Measurements from ENCODE around the gene TNS2. TPM values are rescaled to one million over a fixed set of nuclear protein-coding genes. Genes with fewer than 3 reads are reported as not detected.

The TNS2 gene
- total and polyA plus RNA-seq, 9 of the 15 experiments (the other 6 are each of a cell fraction or from before 2014, with no cell fraction given), result 0.28 to 3.1 (median 1.2) TPM; not detected in 1

DNA sequence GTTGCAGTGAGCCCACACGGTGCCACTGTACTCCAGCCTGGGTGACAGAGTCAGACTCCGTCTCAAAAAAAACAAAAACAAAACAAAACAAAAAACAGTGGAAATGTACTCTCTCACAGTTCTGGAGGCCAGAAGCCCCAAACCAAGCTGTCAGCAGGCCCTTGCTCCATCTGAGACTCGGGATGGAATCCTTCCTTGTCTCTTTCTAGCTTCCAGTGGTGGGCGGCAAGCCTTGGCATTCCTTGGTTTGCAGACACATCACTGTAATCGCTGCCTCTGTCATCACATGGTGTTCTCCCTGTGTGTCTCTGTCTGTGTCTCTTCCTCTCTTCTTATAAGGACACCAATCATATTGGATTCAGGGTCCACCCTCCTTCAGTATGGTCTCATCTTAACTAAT lies 6.4 kb downstream of the TNS2 start (continued):
- TF ChIP-seq, protein P1, sequence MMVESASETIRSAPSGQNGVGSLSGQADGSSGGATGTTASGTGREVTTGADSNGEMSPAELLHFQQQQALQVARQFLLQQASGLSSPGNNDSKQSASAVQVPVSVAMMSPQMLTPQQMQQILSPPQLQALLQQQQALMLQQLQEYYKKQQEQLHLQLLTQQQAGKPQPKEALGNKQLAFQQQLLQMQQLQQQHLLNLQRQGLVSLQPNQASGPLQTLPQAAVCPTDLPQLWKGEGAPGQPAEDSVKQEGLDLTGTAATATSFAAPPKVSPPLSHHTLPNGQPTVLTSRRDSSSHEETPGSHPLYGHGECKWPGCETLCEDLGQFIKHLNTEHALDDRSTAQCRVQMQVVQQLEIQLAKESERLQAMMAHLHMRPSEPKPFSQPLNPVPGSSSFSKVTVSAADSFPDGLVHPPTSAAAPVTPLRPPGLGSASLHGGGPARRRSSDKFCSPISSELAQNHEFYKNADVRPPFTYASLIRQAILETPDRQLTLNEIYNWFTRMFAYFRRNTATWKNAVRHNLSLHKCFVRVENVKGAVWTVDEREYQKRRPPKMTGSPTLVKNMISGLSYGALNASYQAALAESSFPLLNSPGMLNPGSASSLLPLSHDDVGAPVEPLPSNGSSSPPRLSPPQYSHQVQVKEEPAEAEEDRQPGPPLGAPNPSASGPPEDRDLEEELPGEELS (CRISPR knock-in tag; IDR thresholded peaks at IDR 0.05; ENCODE audit: borderline replicate concordance), result no peak
- TF ChIP-seq ZNF699 (CRISPR knock-in tag; IDR thresholded peaks at IDR 0.05; ENCODE audit: insufficient replicate concordance) (no peak), GTF2E2 (tag; IDR thresholded peaks at IDR 0.05) (no peak), MCM5 (IDR thresholded peaks at IDR 0.05; ENCODE audit: low read depth) (no peak)

DNA sequence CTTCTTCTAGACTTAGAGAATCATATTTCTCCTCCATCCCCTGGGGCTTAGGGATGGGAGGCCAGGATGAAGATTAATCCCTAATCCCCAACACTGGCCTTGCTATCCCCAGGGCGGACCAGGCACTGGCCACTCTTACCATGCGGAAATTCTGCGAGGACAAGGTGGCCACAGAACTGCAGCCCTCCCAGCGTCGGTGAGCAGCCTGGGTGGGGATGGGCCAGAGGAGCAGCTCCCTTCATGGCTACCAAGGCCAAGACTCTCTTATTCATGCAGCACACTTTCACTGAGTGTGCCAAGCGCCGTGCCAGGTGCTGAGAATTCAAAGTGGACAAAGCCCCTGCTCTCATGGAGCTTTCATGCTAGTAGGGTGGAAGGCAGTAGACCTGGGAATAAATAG lies 7.0 kb downstream of the TNS2 start:
- no peak overlapping the region for H3K4me3 ChIP-seq
- H3K9me3 ChIP-seq (replicated peaks; ENCODE audit: control insufficient read depth, insufficient read depth, low read depth, low read length), result no peaks in the 10 kb centered on the region
- H3K27ac ChIP-seq (ENCODE audit: extremely low read depth, low read depth, low read length), result no peak overlapping the region
- no peaks in the 10 kb centered on the region for H3K9me1 ChIP-seq (ENCODE audit: control insufficient read depth, insufficient read depth, low read length)
- POLR2A ChIA-PET, result interaction anchor here (0.7 to 1.8 kb wide), 4 partner anchors 9 to 265 kb away, joined by 3 to 8 read pairs (median 4); partner anchors contain the start of gene AAAS
- H4K20me1 ChIP-seq (replicated peaks; ENCODE audit: control insufficient read depth, insufficient read depth, low read length), result no peaks in the 10 kb centered on the region
- DNase-seq (ENCODE audit: extremely low read depth in 1 of 4, low spot score in 3 of 4), result no peak
- no peak overlapping the region for H3K4me2 ChIP-seq (ENCODE audit: insufficient read depth, low read length)
- peaks cover 7% of the 10 kb centered on the region; the same call in 2 of the 3 replicates for H3K79me2 ChIP-seq (ENCODE audit: control insufficient read depth, insufficient read depth, low read length)
- FAIRE-seq, result no peak
- intact Hi-C loops (cut with micrococcal nuclease), result no loop called here
- no TSS peak for BruUV-seq (replicated peaks)
- no peak overlapping the region for H2AFZ ChIP-seq (ENCODE audit: low read depth, low read length)
- H3K4me1 ChIP-seq (replicated peaks in 1 of 2; ENCODE audit: control insufficient read depth in 2 of 2, insufficient read depth in 2 of 2, low read length in 2 of 2), result peaks cover 12 to 85% of the 10 kb centered on the region in 2 experiments; a peak in 4 of 5 replicates
- in situ Hi-C loops (cut with MboI), result no loop called here
- no peaks in the 10 kb centered on the region for H3K27me3 ChIP-seq (ENCODE audit: control insufficient read depth in 2 of 2, insufficient read depth in 2 of 2, low read length in 2 of 2)
- 78% methylated on average over 7 of the region's 7 CpGs for WGBS (ENCODE audit: insufficient coverage, low coverage, missing lambda C conversion rate)
- no peak for ATAC-seq
- CTCF ChIA-PET (ENCODE audit: low intra/inter-chr PET ratio), result no interaction called here
- H3K36me3 ChIP-seq (ENCODE audit: control insufficient read depth, insufficient read depth, low read length), result no peaks in the 10 kb centered on the region
- peak overlapping the region in 1 of 2 experiments; percentile 62; a peak in 1 of 4 replicates for H3K9ac ChIP-seq (ENCODE audit: insufficient read depth in 1 of 2, low read depth in 2 of 2, low read length in 2 of 2)
- TF ChIP-seq CTBP1 (IDR thresholded peaks at IDR 0.05; ENCODE audit: borderline replicate concordance), result no peak
- no peak for TF ChIP-seq ESRRA (IDR thresholded peaks at IDR 0.05; ENCODE audit: borderline replicate concordance, low read depth)
- no peak for TF ChIP-seq ZNF41 (CRISPR knock-in tag; conservative IDR thresholded peaks at IDR 0.05)
- no peak for TF ChIP-seq POLR2B (IDR thresholded peaks at IDR 0.05; ENCODE audit: low read depth, partially characterized antibody)
- no peak for TF ChIP-seq KLF16 (IDR thresholded peaks at IDR 0.05)
- TF ChIP-seq, protein P2, sequence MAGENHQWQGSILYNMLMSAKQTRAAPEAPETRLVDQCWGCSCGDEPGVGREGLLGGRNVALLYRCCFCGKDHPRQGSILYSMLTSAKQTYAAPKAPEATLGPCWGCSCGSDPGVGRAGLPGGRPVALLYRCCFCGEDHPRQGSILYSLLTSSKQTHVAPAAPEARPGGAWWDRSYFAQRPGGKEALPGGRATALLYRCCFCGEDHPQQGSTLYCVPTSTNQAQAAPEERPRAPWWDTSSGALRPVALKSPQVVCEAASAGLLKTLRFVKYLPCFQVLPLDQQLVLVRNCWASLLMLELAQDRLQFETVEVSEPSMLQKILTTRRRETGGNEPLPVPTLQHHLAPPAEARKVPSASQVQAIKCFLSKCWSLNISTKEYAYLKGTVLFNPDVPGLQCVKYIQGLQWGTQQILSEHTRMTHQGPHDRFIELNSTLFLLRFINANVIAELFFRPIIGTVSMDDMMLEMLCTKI (IDR thresholded peaks at IDR 0.05; ENCODE audit: partially characterized antibody), result no peak
- TF ChIP-seq, protein P3, sequence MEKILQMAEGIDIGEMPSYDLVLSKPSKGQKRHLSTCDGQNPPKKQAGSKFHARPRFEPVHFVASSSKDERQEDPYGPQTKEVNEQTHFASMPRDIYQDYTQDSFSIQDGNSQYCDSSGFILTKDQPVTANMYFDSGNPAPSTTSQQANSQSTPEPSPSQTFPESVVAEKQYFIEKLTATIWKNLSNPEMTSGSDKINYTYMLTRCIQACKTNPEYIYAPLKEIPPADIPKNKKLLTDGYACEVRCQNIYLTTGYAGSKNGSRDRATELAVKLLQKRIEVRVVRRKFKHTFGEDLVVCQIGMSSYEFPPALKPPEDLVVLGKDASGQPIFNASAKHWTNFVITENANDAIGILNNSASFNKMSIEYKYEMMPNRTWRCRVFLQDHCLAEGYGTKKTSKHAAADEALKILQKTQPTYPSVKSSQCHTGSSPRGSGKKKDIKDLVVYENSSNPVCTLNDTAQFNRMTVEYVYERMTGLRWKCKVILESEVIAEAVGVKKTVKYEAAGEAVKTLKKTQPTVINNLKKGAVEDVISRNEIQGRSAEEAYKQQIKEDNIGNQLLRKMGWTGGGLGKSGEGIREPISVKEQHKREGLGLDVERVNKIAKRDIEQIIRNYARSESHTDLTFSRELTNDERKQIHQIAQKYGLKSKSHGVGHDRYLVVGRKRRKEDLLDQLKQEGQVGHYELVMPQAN (IDR thresholded peaks at IDR 0.05; ENCODE audit: borderline replicate concordance), result no peak
- TF ChIP-seq ZBTB7A (IDR thresholded peaks at IDR 0.05; ENCODE audit: borderline replicate concordance, control insufficient read depth, low read depth, low read length), result no peak
- TF ChIP-seq, protein P4, sequence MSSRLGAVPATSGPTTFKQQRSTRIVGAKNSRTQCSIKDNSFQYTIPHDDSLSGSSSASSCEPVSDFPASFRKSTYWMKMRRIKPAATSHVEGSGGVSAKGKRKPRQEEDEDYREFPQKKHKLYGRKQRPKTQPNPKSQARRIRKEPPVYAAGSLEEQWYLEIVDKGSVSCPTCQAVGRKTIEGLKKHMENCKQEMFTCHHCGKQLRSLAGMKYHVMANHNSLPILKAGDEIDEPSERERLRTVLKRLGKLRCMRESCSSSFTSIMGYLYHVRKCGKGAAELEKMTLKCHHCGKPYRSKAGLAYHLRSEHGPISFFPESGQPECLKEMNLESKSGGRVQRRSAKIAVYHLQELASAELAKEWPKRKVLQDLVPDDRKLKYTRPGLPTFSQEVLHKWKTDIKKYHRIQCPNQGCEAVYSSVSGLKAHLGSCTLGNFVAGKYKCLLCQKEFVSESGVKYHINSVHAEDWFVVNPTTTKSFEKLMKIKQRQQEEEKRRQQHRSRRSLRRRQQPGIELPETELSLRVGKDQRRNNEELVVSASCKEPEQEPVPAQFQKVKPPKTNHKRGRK (tag; IDR thresholded peaks at IDR 0.05), result no peak
